ENCODE measurements around the gene CXADR.
"Not testable (repeated sequence)": the region's sequence is repeated elsewhere in the genome, so short reads cannot be mapped to it uniquely, and the experiment has no call there.

The CXADR gene

GRCh38 chr21:17482928-17483327, 29.9 kb upstream of the CXADR start:
- TF ChIP-seq CTCF (IDR thresholded peaks at IDR 0.05; ENCODE audit: insufficient read depth, low read length, poor library complexity, severe bottlenecking): no peak
- no peak for DNase-seq (ENCODE audit: extremely low read depth, insufficient read length)
- Histone ChIP-seq H3K36me3 (ENCODE audit: control insufficient read depth, insufficient read depth, low read length) (no peaks in the 10 kb centered on the region), H3K27me3 (replicated peaks; ENCODE audit: control insufficient read depth, insufficient read depth, low read length) (no peaks in the 10 kb centered on the region), H3K4me3 (replicated peaks; ENCODE audit: low read depth, low read length) (no peak overlapping the region)

DNA sequence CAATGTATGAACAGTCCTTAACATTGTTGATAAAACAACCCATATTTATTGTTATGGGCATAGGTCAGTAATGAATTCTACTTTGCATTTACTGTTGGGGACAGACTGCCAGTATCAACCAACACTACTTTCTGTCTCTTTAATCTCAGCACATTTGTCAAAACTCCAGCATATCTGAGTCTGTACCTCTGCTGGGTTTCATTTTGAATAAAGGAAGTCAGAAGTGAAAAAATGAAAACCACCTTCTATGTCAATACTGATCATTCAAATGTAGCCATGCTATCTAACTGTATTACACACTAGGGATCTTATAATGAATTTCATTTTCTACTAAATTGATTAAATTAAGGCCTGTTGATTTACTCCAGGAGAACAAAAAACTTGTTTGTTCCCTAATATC, 24.2 kb upstream of the CXADR start:
- peak; percentile 13 for DNase-seq (ENCODE audit: extremely low read depth, insufficient read length)
- H3K27me3 ChIP-seq (replicated peaks; ENCODE audit: control insufficient read depth, insufficient read depth, low read length): no peaks in the 10 kb centered on the region
- H3K4me3 ChIP-seq (replicated peaks; ENCODE audit: low read depth, low read length): no peak overlapping the region
- H3K36me3 ChIP-seq (ENCODE audit: control insufficient read depth, insufficient read depth, low read length): no peaks in the 10 kb centered on the region
- TF ChIP-seq CTCF (IDR thresholded peaks at IDR 0.05; ENCODE audit: insufficient read depth, low read length, poor library complexity, severe bottlenecking): no peak

- not testable (repeated sequence) for DNase-seq (ENCODE audit: extremely low read depth, insufficient read length); H3K36me3 ChIP-seq (ENCODE audit: control insufficient read depth, insufficient read depth, low read length); H3K4me3 ChIP-seq (replicated peaks; ENCODE audit: low read depth, low read length); H3K27me3 ChIP-seq (replicated peaks; ENCODE audit: control insufficient read depth, insufficient read depth, low read length)
Measured at GRCh38 chr21:17489565-17489964, 23.3 kb upstream of the CXADR start.

DNA sequence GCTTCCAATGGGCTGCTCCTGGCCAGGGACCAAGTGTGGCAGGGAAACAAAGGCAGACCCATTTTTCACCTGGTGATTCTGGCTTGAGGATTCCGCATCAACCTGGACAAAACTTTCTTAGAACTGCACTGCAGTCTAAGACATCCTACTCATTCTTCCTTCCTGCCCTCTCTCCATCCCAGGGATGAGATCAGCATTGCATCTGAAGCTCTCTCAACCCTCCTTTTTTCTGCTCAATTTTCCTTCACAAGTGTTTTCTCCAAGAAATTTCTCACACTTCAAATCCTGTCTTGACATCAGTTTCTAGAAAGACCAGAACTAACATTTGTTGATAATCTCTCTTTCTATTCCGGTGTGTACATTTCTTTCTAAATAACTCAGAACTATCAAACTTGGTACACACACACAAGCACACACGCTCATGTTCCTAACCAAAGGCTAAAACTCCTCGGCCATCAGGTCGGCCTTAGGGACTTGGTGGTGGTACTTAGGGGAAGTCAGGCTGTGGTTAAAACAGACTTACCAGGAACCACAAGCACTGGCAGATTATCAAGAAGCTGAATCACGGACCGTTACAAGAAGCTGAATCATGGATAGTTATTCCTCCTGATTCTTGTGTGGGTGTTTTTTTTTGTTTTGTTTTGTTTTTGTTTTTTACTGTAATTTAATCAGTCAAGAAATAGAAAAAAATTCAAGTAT, 21.0 kb upstream of the CXADR start:
- no peaks in the 10 kb centered on the region for H3K36me3 ChIP-seq (ENCODE audit: control insufficient read depth, insufficient read depth, low read length)
- no peaks in the 10 kb centered on the region for H3K27me3 ChIP-seq (replicated peaks; ENCODE audit: control insufficient read depth, insufficient read depth, low read length)
- no peak overlapping the region for H3K4me3 ChIP-seq (replicated peaks; ENCODE audit: low read depth, low read length)
- no peak for TF ChIP-seq CTCF (IDR thresholded peaks at IDR 0.05; ENCODE audit: insufficient read depth, low read length, poor library complexity, severe bottlenecking)
- no peak for DNase-seq (ENCODE audit: extremely low read depth, insufficient read length)

DNA sequence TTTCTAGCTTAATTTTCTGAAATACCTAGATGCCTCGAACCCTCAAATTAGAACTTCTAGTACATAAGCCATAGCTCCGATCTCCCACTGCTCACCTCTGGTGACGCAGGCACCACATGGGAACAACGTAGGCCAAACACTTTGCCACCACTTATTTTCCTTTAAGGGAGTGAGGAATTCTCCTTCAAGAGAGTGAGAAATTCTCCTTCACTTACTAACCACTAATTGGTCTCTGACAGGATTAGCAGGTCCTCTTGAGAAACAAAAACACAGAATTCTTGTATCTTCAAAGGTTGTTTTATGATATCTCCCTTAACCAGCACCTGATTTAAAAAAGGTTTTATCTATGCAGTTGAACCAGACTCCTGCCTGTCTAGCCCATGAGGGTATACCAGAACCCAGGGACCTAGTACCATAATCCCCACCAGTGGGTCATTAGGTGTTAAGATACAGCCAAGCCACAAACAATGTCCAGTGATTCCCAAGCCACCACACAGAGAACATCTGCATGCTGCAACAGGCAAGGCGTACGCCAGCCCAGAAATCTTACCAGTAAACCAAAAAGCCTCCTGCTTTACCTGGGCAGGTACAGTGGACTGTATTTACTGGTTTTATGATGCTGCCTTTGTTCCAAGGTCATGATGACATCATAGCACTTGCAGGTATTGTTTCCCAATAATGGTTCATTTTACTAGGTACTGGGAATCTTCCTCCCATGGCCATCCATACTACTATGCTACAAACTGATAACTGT, 20.3 kb upstream of the CXADR start:
- Histone ChIP-seq H3K4me3 (replicated peaks; ENCODE audit: low read depth, low read length) (no peak overlapping the region), H3K27me3 (replicated peaks; ENCODE audit: control insufficient read depth, insufficient read depth, low read length) (no peaks in the 10 kb centered on the region), H3K36me3 (ENCODE audit: control insufficient read depth, insufficient read depth, low read length) (no peaks in the 10 kb centered on the region)
- no peak for DNase-seq (ENCODE audit: extremely low read depth, insufficient read length)
- no peak for TF ChIP-seq CTCF (IDR thresholded peaks at IDR 0.05; ENCODE audit: insufficient read depth, low read length, poor library complexity, severe bottlenecking)

GRCh38 chr21:17494051-17494450, 18.8 kb upstream of the CXADR start:
- DNase-seq (ENCODE audit: extremely low read depth, insufficient read length): no peak
- H3K36me3 ChIP-seq (ENCODE audit: control insufficient read depth, insufficient read depth, low read length): no peaks in the 10 kb centered on the region

More at GRCh38 chr21:17494051-17494450, 18.8 kb upstream of the CXADR start:
- H3K27me3 ChIP-seq (replicated peaks; ENCODE audit: control insufficient read depth, insufficient read depth, low read length): no peaks in the 10 kb centered on the region
- H3K4me3 ChIP-seq (replicated peaks; ENCODE audit: low read depth, low read length): no peak overlapping the region
- no peak for TF ChIP-seq CTCF (IDR thresholded peaks at IDR 0.05; ENCODE audit: insufficient read depth, low read length, poor library complexity, severe bottlenecking)

Measured in GM06990 (cell line).